Measurements from ENCODE around the gene CA6. TPM values are rescaled to one million over a fixed set of nuclear protein-coding genes. Genes with fewer than 3 reads are reported as not detected.

The CA6 gene
- total RNA-seq, 1 donor from 2014 or later = not detected

DNA sequence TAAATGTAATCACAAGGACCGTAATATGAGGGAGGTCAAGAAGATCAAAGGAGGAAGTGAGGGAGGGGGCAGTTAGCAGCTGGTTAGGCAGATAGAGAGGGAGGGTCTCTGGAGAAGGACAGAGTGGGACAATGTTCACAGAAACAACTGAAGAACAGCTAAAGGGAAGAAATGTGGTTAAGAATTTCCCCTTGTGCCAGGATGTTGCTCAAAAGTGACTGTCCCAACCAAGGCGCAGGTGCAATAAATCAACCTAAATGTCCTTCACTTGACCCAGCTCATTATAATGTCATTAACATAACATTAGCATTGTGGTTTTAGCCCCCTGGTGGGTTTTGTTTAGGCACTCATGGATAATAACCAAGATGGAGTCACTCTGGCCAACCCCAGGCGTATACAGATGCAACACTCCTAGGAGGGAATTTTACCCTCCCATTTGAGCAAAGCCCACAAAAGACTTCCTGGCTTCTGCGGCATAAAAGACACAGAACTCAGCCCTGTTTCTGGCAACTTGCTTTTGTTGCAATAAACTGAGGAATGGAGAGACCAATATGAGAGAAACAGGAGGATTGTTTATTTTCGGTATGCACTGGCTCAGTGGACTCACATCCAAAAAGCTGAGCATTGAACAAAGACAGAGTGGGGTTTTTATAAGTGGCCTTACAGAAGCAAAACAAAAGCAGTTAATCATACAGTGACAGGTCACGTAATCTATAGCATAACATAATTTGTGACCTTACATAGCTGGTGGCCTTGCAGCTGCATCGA, 7.3 kb upstream of the CA6 start:
- Mint-ChIP-seq H3K4me1 (peaks cover 14% of the 10 kb centered on the region), H3K9me3 (peaks cover 18% of the 10 kb centered on the region), H3K27ac (peak overlapping the region; percentile 25), H3K4me3 (no peak overlapping the region), H3K36me3 (no peaks in the 10 kb centered on the region), H3K27me3 (ENCODE audit: low read depth) (no peaks in the 10 kb centered on the region)
- DNase-seq (ENCODE audit: low spot score in 2 of 2, unreplicated experiment in 2 of 2) = no peak
- TF ChIP-seq, protein P1, sequence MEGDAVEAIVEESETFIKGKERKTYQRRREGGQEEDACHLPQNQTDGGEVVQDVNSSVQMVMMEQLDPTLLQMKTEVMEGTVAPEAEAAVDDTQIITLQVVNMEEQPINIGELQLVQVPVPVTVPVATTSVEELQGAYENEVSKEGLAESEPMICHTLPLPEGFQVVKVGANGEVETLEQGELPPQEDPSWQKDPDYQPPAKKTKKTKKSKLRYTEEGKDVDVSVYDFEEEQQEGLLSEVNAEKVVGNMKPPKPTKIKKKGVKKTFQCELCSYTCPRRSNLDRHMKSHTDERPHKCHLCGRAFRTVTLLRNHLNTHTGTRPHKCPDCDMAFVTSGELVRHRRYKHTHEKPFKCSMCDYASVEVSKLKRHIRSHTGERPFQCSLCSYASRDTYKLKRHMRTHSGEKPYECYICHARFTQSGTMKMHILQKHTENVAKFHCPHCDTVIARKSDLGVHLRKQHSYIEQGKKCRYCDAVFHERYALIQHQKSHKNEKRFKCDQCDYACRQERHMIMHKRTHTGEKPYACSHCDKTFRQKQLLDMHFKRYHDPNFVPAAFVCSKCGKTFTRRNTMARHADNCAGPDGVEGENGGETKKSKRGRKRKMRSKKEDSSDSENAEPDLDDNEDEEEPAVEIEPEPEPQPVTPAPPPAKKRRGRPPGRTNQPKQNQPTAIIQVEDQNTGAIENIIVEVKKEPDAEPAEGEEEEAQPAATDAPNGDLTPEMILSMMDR (IDR thresholded peaks at IDR 0.05; ENCODE audit: unreplicated experiment) = no peak

DNA sequence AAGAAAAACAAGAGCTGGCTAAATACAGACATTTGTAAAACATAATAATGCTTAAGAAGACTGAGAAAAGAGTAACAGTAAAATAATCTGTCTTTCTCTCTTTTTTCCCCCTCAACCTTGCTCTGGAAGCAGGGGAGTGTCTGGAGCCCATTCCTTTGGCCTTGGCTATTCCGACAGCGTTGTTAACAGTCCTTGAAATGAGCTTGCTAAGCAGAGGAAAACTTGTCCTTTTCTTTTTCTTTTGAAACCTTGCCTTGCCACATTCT, 6.7 kb upstream of the CA6 start:
- TF ChIP-seq, protein P1 (IDR thresholded peaks at IDR 0.05; ENCODE audit: unreplicated experiment) = no peak
- Mint-ChIP-seq H3K9me3 (peaks cover 13% of the 10 kb centered on the region), H3K4me1 (peaks cover 19% of the 10 kb centered on the region), H3K36me3 (no peaks in the 10 kb centered on the region), H3K27me3 (ENCODE audit: low read depth) (no peaks in the 10 kb centered on the region), H3K27ac (peak overlapping the region; percentile 25), H3K4me3 (no peak overlapping the region)
- DNase-seq (ENCODE audit: low spot score in 2 of 2, unreplicated experiment in 2 of 2) = no peak

DNA sequence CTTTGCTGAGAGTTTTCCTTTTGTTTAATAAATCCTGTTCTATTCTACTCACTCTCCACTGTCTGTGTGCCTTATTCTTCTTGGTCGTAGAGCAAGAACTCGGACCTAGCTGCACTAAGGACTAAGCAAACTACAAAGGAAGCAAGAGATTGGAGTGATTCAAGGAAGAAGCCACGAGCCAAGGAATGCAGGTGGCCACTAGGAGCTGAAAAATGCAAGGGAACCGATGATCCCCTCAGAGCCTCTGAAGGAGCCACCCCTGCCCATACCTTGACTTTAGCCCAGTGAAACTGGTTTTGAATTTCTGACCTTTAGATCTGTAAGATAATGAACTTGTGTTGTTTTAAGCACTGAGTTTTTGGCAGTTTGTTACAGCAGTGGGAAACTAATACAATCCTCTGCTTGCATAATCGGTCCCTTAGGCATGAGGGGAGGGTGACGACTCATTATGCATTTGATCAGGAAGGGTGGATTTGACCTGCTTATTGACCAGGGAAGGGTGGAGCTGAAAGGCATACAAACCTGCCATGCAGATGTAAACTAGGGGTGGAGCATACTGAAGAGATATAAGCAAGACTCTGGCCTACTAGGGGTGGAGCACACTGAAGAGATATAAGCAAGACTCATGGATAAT, 6.2 kb upstream of the CA6 start:
- H3K9me3 Mint-ChIP-seq = peaks cover 10% of the 10 kb centered on the region
- no peak for DNase-seq (ENCODE audit: low spot score in 2 of 2, unreplicated experiment in 2 of 2)
- no peaks in the 10 kb centered on the region for H3K36me3 Mint-ChIP-seq
- peaks cover 19% of the 10 kb centered on the region for H3K4me1 Mint-ChIP-seq
- TF ChIP-seq, protein P1 (IDR thresholded peaks at IDR 0.05; ENCODE audit: unreplicated experiment) = no peak
- H3K27ac Mint-ChIP-seq = no peak overlapping the region
- no peak overlapping the region for H3K4me3 Mint-ChIP-seq
- no peaks in the 10 kb centered on the region for H3K27me3 Mint-ChIP-seq (ENCODE audit: low read depth)

DNA sequence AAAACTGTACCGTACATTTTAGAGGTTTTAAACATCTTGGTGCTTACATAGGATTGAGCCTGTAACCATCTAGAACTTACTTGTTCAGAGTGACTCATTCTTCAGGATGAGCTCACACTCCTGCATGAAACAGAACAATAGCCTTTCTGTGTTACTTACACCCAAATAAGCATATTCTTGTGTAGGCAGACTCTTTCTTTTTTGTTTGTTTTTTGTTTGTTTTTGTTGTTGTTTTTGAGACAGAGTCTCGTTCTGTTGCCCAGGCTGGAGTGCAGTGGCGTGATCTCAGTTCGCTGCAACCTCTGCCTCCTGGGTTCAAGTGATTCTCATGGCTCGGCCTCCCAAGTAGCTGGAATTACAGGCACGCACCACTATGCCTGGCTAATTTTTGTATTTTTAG, 3.8 kb upstream of the CA6 start:
- H3K27me3 Mint-ChIP-seq (ENCODE audit: low read depth) = no peaks in the 10 kb centered on the region
- H3K36me3 Mint-ChIP-seq = no peaks in the 10 kb centered on the region
- H3K9me3 Mint-ChIP-seq = peaks cover 10% of the 10 kb centered on the region
- H3K4me3 Mint-ChIP-seq = no peak overlapping the region
- TF ChIP-seq, protein P1 (IDR thresholded peaks at IDR 0.05; ENCODE audit: unreplicated experiment) = no peak
- DNase-seq (ENCODE audit: low spot score in 2 of 2, unreplicated experiment in 2 of 2) = no peak
- H3K27ac Mint-ChIP-seq = no peak overlapping the region
- peaks cover 19% of the 10 kb centered on the region for H3K4me1 Mint-ChIP-seq

DNA sequence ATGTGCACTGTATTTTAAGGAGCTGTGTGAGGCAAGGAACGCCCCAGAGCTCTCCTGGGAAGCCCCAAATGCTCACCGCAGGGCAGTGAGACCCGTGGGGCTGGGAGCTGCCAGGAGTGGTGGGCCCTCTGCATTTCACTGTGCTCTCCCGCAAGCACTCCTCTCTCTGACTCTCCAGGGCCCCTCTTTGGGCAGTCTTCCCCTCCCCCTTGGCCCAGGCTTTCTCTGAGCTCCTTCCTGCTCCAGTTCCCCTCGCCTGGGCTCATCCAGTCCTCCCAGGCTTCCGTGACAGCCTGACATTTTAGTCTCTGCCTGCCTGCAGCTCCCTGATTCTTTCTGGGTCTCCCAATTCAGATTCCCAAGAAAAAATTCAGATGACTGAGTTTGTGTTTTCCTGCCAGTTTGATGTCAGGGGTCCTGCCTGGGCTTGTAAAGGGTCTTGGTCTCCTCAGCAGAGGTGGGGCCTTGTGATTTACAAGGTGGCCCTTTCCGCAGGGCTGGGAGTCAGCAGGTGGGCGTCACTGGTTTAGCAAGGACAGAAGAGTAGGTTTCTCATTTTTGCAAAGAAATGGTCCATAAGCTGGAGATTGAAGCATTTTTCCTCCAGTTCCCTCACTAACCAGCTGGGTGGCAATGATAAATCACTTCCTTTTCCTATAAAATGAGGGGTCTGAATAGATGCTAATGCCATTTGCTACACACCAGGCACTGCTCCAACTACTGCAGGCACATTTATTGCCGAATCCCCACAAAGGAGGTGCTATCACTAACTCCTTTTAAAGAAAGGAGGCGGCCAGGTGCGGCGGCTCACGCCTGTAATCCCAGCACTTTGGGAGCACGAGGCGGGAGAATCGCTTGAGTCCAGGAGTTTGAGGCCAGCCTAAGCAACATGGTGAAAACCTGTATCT, 1.9 kb upstream of the CA6 start:
- DNase-seq (ENCODE audit: low spot score in 2 of 2, unreplicated experiment in 2 of 2) = no peak
- Mint-ChIP-seq H3K4me1 (peaks cover 11% of the 10 kb centered on the region), H3K27me3 (ENCODE audit: low read depth) (no peaks in the 10 kb centered on the region), H3K9me3 (peaks cover 10% of the 10 kb centered on the region), H3K36me3 (no peaks in the 10 kb centered on the region), H3K4me3 (no peak overlapping the region), H3K27ac (peak overlapping the region; percentile 80)
- TF ChIP-seq, protein P1 (IDR thresholded peaks at IDR 0.05; ENCODE audit: unreplicated experiment) = no peak

Data from mesothelial cell of epicardium (in vitro differentiated cells).